ENCODE data around the gene ADAMTS1. TPM values are rescaled to one million over a fixed set of nuclear protein-coding genes. Genes with fewer than 3 reads are reported as not detected.

ADAMTS1 gene
- total and polyA plus RNA-seq, 2 of the 4 experiments (the other 2 are of a cell fraction), result 116 to 317 TPM

DNA sequence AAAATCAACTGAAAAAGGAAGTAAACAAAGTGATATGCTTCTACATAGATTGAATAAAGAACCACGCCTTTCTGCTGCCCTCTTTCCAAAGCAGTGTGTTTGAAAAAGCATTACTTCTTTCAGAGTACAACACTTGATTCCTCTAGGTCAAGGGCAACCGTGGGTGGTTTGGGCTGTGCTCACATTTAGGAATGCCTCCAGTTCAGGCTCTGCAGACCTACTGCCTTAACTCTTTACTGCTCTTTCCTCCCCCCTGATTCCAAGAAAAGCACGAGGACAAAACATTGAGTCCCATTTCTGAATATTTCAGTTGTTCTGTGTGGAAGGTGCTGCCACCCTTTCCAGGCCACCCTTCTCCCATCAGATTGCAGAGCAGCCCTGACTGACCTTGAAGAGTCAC is 45.2 kb downstream of the ADAMTS1 start:
- DNase-seq, result peak; percentile 15

More for the DNA sequence above, 45.2 kb downstream of the ADAMTS1 start:
- Histone ChIP-seq H3K79me1 (ENCODE audit: low read depth in 1 of 2, low read length in 2 of 2) (no peaks in the 10 kb centered on the region), H4K8ac (ENCODE audit: low read depth in 2 of 2, low read length in 2 of 2) (peak overlapping the region; percentile 30 to 97), H4K20me1 (ENCODE audit: insufficient read depth, low read length) (no peaks in the 10 kb centered on the region), H3K27ac (ENCODE audit: insufficient read depth, low read length) (peak overlapping the region; percentile 30; the same call in 1 of the 2 replicates), H4K5ac (ENCODE audit: low read depth, low read length) (peak overlapping the region; percentile 88), H3K9me1 (ENCODE audit: insufficient read depth, low read length) (no peaks in the 10 kb centered on the region), H4K91ac (ENCODE audit: insufficient read depth, low read depth, low read length) (peak overlapping the region; percentile 63; the same call in 1 of the 2 replicates), H2AK9ac (replicated peaks; ENCODE audit: low read depth, low read length, poor library complexity) (no peak overlapping the region), H2BK120ac (ENCODE audit: low read depth, low read length) (peak overlapping the region; percentile 64), H3K4me1 (ENCODE audit: control insufficient read depth, insufficient read depth, low read length) (peaks cover 22% of the 10 kb centered on the region), H3K56ac (ENCODE audit: extremely low read depth, insufficient read depth, low read length) (no peak overlapping the region), H3K9ac (ENCODE audit: low read depth, low read length) (no peak overlapping the region), H3K4me3 (ENCODE audit: insufficient read depth, low read depth, low read length) (no peak overlapping the region), H2BK20ac (ENCODE audit: low read depth, low read length) (peak overlapping the region; percentile 75), H3K14ac (replicated peaks; ENCODE audit: low read depth, low read length) (peak overlapping the region; percentile 54), H3K4ac (ENCODE audit: low read depth, low read length) (peak overlapping the region; percentile 45), H3K18ac (ENCODE audit: low read depth, low read length) (peak overlapping the region; percentile 96), H2BK5ac (ENCODE audit: low read depth, low read length, poor library complexity, severe bottlenecking) (peak overlapping the region; percentile 64), H3K23ac (ENCODE audit: low read depth, low read length) (no peak overlapping the region), H3K27me3 (ENCODE audit: control insufficient read depth, insufficient read depth, low read length) (no peaks in the 10 kb centered on the region), H2BK15ac (ENCODE audit: low read depth, low read length) (peak overlapping the region; percentile 98), H2AK5ac (ENCODE audit: low read depth, low read length) (peak overlapping the region; percentile 85), H2AFZ (replicated peaks; ENCODE audit: low read length, poor library complexity) (peak overlapping the region; percentile 8), H3K9me3 (ENCODE audit: control insufficient read depth, insufficient read depth, low read length) (peaks cover 5% of the 10 kb centered on the region), H3K4me2 (ENCODE audit: low read depth, low read length) (no peak overlapping the region), H3K36me3 (ENCODE audit: control insufficient read depth, insufficient read depth, low read length) (no peaks in the 10 kb centered on the region)
- dilution Hi-C loops (cut with HindIII; ENCODE audit: low sequenced_read_pairs, unreplicated experiment) (no loop called here), in situ Hi-C loops (cut with MboI; ENCODE audit: low sequenced_read_pairs) (no loop called here), intact Hi-C loops (cut with micrococcal nuclease) (no loop called here)
- ATAC-seq (ENCODE audit: low read depth), result no peak
- TF ChIP-seq CHD1 (IDR thresholded peaks at IDR 0.05; ENCODE audit: low read depth, low read length) (no peak), ELK1 (IDR thresholded peaks at IDR 0.05; ENCODE audit: borderline replicate concordance, low read depth, low read length) (no peak), MAFK (IDR thresholded peaks at IDR 0.05; ENCODE audit: low read depth, low read length) (no peak), MXI1 (IDR thresholded peaks at IDR 0.05; ENCODE audit: borderline replicate concordance, low read depth, low read length) (no peak), SMC3 (IDR thresholded peaks at IDR 0.05; ENCODE audit: low read depth, low read length) (no peak), FOS (IDR thresholded peaks at IDR 0.05; ENCODE audit: low read depth, low read length) (no peak), POLR2A (IDR thresholded peaks at IDR 0.05; ENCODE audit: low read depth, low read length) (no peak), RFX5 (IDR thresholded peaks at IDR 0.05; ENCODE audit: low read depth, low read length) (no peak), RAD21 (IDR thresholded peaks at IDR 0.05; ENCODE audit: low read length) (no peak), NFE2L2 (IDR thresholded peaks at IDR 0.05; ENCODE audit: low read depth, low read length) (no peak), MAZ (IDR thresholded peaks at IDR 0.05; ENCODE audit: borderline replicate concordance, low read depth, low read length) (no peak), BHLHE40 (IDR thresholded peaks at IDR 0.05; ENCODE audit: low read depth, low read length) (no peak), RCOR1 (IDR thresholded peaks at IDR 0.05; ENCODE audit: insufficient replicate concordance, low read length) (no peak), CEBPB (IDR thresholded peaks at IDR 0.05; ENCODE audit: low read depth, low read length) (no peak)
- TF ChIP-seq, protein P1, sequence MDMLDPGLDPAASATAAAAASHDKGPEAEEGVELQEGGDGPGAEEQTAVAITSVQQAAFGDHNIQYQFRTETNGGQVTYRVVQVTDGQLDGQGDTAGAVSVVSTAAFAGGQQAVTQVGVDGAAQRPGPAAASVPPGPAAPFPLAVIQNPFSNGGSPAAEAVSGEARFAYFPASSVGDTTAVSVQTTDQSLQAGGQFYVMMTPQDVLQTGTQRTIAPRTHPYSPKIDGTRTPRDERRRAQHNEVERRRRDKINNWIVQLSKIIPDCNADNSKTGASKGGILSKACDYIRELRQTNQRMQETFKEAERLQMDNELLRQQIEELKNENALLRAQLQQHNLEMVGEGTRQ (IDR thresholded peaks at IDR 0.05; ENCODE audit: low read depth, low read length), result no peak
- TF ChIP-seq, protein P2, sequence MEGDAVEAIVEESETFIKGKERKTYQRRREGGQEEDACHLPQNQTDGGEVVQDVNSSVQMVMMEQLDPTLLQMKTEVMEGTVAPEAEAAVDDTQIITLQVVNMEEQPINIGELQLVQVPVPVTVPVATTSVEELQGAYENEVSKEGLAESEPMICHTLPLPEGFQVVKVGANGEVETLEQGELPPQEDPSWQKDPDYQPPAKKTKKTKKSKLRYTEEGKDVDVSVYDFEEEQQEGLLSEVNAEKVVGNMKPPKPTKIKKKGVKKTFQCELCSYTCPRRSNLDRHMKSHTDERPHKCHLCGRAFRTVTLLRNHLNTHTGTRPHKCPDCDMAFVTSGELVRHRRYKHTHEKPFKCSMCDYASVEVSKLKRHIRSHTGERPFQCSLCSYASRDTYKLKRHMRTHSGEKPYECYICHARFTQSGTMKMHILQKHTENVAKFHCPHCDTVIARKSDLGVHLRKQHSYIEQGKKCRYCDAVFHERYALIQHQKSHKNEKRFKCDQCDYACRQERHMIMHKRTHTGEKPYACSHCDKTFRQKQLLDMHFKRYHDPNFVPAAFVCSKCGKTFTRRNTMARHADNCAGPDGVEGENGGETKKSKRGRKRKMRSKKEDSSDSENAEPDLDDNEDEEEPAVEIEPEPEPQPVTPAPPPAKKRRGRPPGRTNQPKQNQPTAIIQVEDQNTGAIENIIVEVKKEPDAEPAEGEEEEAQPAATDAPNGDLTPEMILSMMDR (conservative IDR thresholded peaks at IDR 0.05; ENCODE audit: low read depth, low read length), result no peak
- ChIA-PET CTCF (no interaction called here), POLR2A (ENCODE audit: unreplicated experiment) (no interaction called here)
- no TSS peak for BruUV-seq (replicated peaks)
- no CpG with 5 or more reads among the region's 3 CpGs for WGBS, 2 experiments (ENCODE audit: extremely low coverage in 2 of 2, insufficient read length in 1 of 2)
